ENCODE measurements around the gene GPR162. TPM values are rescaled to one million over a fixed set of nuclear protein-coding genes. Genes with fewer than 3 reads are reported as not detected.

GPR162 gene
- total RNA-seq, 1 donor from 2014 or later: 0.75 TPM

DNA sequence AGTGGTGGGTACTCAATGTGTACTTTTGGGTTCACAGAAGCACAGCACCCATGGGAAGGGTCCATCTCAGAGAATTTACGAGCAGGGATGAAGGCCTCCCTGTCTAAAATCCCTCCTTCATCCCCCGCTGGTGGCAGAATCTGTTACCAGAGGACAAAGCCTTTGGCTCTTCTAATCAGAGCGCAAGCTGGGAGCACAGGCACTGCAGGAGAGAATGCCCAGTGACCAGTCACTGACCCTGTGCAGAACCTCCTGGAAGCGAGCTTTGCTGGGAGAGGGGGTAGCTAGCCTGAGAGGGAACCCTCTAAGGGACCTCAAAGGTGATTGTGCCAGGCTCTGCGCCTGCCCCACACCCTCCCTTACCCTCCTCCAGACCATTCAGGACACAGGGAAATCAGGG is 1.5 kb upstream of the GPR162 start:
- no peaks in the 10 kb centered on the region for H3K36me3 ChIP-seq (ENCODE audit: control insufficient read depth, insufficient read depth, low read length)
- H3K4me3 ChIP-seq (ENCODE audit: low read depth, low read length): no peak overlapping the region
- peaks cover 22% of the 10 kb centered on the region for H3K27me3 ChIP-seq (ENCODE audit: control insufficient read depth, insufficient read depth, low read length)
- no peak for DNase-seq (ENCODE audit: low read depth)
- no peak for TF ChIP-seq CTCF (IDR thresholded peaks at IDR 0.05; ENCODE audit: insufficient read depth, low read length, poor library complexity, severe bottlenecking)

DNA sequence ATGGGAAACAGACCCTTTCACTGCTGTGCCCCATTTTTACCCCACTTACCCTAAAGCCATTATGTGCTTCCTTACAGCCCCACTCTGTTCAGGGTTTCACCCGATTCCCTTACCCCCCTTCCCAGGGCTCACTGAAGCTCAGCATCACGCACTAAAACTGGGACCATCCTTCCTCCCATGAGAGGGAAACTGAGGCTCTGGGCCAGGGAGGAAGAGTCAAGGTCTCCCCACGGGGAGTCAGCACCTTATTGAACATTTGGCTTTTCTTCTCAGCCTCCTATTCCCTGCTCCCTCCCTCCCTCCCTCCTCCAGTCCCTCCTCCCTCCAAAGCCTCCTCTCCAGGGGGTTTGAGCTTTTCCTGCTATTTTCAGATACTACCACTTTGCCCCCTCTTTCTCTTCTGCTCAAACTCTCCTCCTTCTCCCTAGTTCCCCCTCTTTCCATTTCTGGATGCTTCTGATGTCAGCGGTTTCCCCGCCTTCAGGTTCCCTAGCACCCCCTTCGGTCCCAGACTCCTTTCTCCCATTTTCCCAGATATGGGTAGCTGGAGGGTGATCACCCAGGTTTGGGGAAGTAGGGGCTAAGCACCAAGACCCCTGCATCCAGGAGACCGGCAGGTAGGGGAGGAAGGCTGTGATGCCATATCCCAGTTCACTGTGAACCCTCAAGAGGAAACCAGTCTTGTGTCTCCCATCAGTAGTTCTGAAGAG is 960 bp downstream of the GPR162 start:
- Histone ChIP-seq H3K36me3 (ENCODE audit: control insufficient read depth, insufficient read depth, low read length) (no peaks in the 10 kb centered on the region), H3K4me3 (ENCODE audit: low read depth, low read length) (no peak overlapping the region), H3K27me3 (ENCODE audit: control insufficient read depth, insufficient read depth, low read length) (peaks cover 22% of the 10 kb centered on the region)
- TF ChIP-seq CTCF (IDR thresholded peaks at IDR 0.05; ENCODE audit: insufficient read depth, low read length, poor library complexity, severe bottlenecking): no peak
- DNase-seq (ENCODE audit: low read depth): no peak

DNA sequence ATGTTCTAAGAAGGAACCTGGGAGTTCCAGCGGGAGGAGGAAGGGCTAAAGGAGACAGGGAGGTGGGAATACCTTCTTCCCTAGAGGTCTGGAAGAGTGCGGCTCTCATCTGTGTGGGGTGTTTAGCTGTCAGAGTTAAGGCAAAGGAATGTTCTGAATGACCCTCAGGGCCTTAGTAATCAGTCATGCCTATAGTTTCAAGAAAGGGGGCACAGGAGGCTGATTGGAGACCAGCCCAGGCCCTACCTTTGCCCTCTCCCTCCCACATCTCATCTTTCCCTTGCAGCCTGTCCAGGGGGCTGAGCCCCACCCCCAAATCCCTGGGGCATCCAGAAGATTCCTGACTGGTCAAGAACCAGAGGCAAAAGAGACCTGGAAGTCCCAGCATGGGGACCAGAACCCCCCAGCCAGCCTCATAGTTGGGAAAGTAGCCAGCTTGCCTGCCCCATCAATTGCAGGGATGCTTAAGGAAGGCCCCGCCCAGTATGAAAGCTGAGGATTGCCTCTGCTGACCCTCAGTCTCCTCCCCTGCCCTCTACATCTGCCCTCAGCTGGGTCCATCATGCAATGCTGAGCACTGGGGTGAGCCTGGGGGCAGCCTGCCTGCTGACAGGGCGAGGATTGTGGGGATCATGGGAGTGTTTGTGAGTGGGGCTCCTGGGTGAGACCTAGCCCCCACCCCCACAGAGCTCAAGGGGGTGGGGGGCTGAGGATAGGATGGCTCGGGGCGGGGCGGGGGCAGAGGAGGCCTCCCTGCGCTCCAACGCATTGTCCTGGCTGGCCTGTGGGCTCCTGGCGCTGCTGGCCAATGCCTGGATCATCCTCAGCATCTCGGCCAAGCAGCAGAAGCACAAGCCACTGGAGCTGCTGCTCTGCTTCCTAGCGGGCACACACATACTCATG is 1.8 kb downstream of the GPR162 start:
- H3K4me3 ChIP-seq (ENCODE audit: low read depth, low read length): no peak overlapping the region

GRCh38 chr12:6824085-6824775 is 2.6 kb downstream of the GPR162 start:
- no peak overlapping the region for H3K4me3 ChIP-seq (ENCODE audit: low read depth, low read length)
- no peak for TF ChIP-seq CTCF (IDR thresholded peaks at IDR 0.05; ENCODE audit: insufficient read depth, low read length, poor library complexity, severe bottlenecking)
- peaks cover 22% of the 10 kb centered on the region for H3K27me3 ChIP-seq (ENCODE audit: control insufficient read depth, insufficient read depth, low read length)
- no peak for DNase-seq (ENCODE audit: low read depth)
- H3K36me3 ChIP-seq (ENCODE audit: control insufficient read depth, insufficient read depth, low read length): no peaks in the 10 kb centered on the region

More for the DNA sequence above, 1.8 kb downstream of the GPR162 start:
- Histone ChIP-seq H3K36me3 (ENCODE audit: control insufficient read depth, insufficient read depth, low read length) (no peaks in the 10 kb centered on the region), H3K27me3 (ENCODE audit: control insufficient read depth, insufficient read depth, low read length) (peaks cover 22% of the 10 kb centered on the region)
- DNase-seq (ENCODE audit: low read depth): no peak
- no peak for TF ChIP-seq CTCF (IDR thresholded peaks at IDR 0.05; ENCODE audit: insufficient read depth, low read length, poor library complexity, severe bottlenecking)

DNA sequence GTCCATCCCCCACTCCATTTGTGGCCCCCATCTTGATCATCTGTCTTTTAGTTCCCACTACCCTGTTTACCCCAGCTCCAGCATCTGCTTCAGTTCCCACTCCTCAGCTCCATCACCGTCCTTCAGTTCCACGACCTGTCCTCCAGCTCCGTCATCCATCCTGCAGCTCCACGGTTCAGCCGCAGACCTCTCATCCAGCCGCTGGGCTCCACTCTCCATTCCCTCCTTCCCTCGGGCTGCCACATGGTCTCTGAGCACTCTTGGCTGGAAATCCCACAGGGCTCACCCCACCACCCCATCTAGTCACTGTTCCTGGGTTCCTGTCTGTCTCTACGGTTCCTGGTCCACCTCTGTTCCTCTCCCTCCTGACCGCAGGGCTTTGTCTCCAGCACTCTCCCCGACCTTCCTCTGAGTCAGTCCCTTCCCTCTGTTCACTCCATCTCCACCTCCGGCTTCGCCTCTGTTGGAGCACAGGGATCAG is 3.3 kb downstream of the GPR162 start:
- Histone ChIP-seq H3K27me3 (ENCODE audit: control insufficient read depth, insufficient read depth, low read length) (peaks cover 20% of the 10 kb centered on the region), H3K36me3 (ENCODE audit: control insufficient read depth, insufficient read depth, low read length) (no peaks in the 10 kb centered on the region), H3K4me3 (ENCODE audit: low read depth, low read length) (no peak overlapping the region)
- TF ChIP-seq CTCF (IDR thresholded peaks at IDR 0.05; ENCODE audit: insufficient read depth, low read length, poor library complexity, severe bottlenecking): no peak
- no peak for DNase-seq (ENCODE audit: low read depth)
